HepG2 (cell line): ENCODE data around the gene GJD3. TPM values are rescaled to one million over a fixed set of nuclear protein-coding genes. Genes with fewer than 3 reads are reported as not detected.

Experiments
- ATAC-seq: fragments of 200-7000 bp; cut with Tn5 transposase; 3 replicates; pipeline ENCODE4 v1.9.1; 2020; ENCODE audit warnings: mild to moderate bottlenecking, moderate library complexity
- BruUV-seq: library from RNA; stranded (reverse); fragments of 400-500 nt; replicated peaks from 2 replicates; lab custom pipeline; 2021; lab: Mats Ljungman, UMichigan
- CTCF ChIA-PET: fragments of 300-600 bp; formaldehyde crosslinking; extraction: SDS; loops from one replicate; lab custom pipeline; 2021; ENCODE audit warnings: low total read pairs, inconsistent platforms, low intra/inter-chr PET ratio; lab: Yijun Ruan, JAX
- POLR2A ChIA-PET: fragments of 350-600 bp; sonication (Branson Sonifier 250); formaldehyde crosslinking; loops from one replicate; lab custom pipeline; 2020; ENCODE audit warnings: antibody characterized with exemption, inconsistent platforms; lab: Yijun Ruan, JAX
- DNase-seq: peaks from one replicate; pipeline ENCODE4 v3.0.0-alpha.2; 2015; ENCODE audit warnings: low spot score
- FAIRE-seq: peaks from 3 replicates; lab custom pipeline; 2011; peaks lifted over from hg19 to GRCh38; lab: Jason Lieb, UNC
- H2AFZ ChIP-seq: one replicate; pipeline ENCODE4 v1.6.1; 2011; ENCODE audit warnings: low read length, inconsistent platforms
- H3K27ac ChIP-seq: fragments of 300-600 bp; 3 replicates; pipeline ENCODE4 v1.8.0; 2011; ENCODE audit warnings: mixed run types, mild to moderate bottlenecking, mixed read lengths, low read length, inconsistent platforms; ENCODE audit not compliant: insufficient read depth; ENCODE audit errors: extremely low read length
- H3K27me3 ChIP-seq, 2 experiments: fragments of 200-600 bp in 1 of 2; 2 replicates in 1 of 2; 3 replicates in 1 of 2; pipeline versions ENCODE4 v1.6.0 to v1.8.0; 2011; ENCODE audit warnings: low read length in 2 of 2, mild to moderate bottlenecking in 2 of 2, moderate library complexity in 2 of 2, inconsistent platforms in 1 of 2; ENCODE audit not compliant: insufficient read depth in 2 of 2, control insufficient read depth in 1 of 2
- H3K36me3 ChIP-seq, 2 experiments: fragments of 200-600 bp in 1 of 2; replicated peaks in 1 of 2; 2 replicates in 1 of 2; 3 replicates in 1 of 2; pipeline versions ENCODE4 v1.5.1 to v1.8.0; 2011; ENCODE audit warnings: low read length in 2 of 2, inconsistent platforms in 1 of 2; ENCODE audit not compliant: insufficient read depth in 2 of 2, control insufficient read depth in 1 of 2
- H3K4me1 ChIP-seq: 2 replicates; pipeline ENCODE4 v1.5.1; 2012; ENCODE audit warnings: low read length, inconsistent platforms; ENCODE audit not compliant: insufficient read depth
- H3K4me2 ChIP-seq: 2 replicates; pipeline ENCODE4 v1.6.0; 2011; ENCODE audit warnings: low read depth, low read length, inconsistent platforms
- H3K4me3 ChIP-seq, 3 experiments: fragments of 200-600 bp in 1 of 3; sonication (generic), shearing (Covaris generic) in 1 of 3; replicated peaks in 1 of 3; 2 replicates each; pipeline ENCODE4 v1.5.1; 2011 to 2016; ENCODE audit warnings: low read length in 3 of 3, inconsistent platforms in 2 of 3, low read depth in 2 of 3, mild to moderate bottlenecking in 2 of 3, control low read depth in 1 of 3, mixed read lengths in 1 of 3; ENCODE audit not compliant: insufficient read depth in 1 of 3
- H3K79me2 ChIP-seq: one replicate; pipeline ENCODE4 v1.6.1; 2011; ENCODE audit warnings: low read length, inconsistent platforms; ENCODE audit not compliant: insufficient read depth
- H3K9ac ChIP-seq: 2 replicates; pipeline ENCODE4 v1.6.0; 2011; ENCODE audit warnings: mild to moderate bottlenecking, low read depth, low read length, inconsistent platforms; ENCODE audit not compliant: insufficient read depth
- H3K9me3 ChIP-seq: 2 replicates; pipeline ENCODE4 v1.5.1; 2012; ENCODE audit warnings: mild to moderate bottlenecking, low read length
- H4K20me1 ChIP-seq: 2 replicates; pipeline ENCODE4 v1.6.0; 2011; ENCODE audit warnings: inconsistent platforms, mild to moderate bottlenecking, low read length, moderate library complexity; ENCODE audit not compliant: insufficient read depth
- AHR ChIP-seq: IDR thresholded peaks from 2 replicates; pipeline ENCODE4 v1.6.1; 2018; ENCODE audit warnings: missing genetic modification reagents, missing compliant biosample characterization
- ATRX ChIP-seq: sonication (generic); formaldehyde crosslinking; IDR thresholded peaks from 2 replicates; pipeline ENCODE4 v1.4.0; 2020; ENCODE audit warnings: missing genetic modification reagents, borderline replicate concordance
- BCL6 ChIP-seq: IDR thresholded peaks from 2 replicates; pipeline ENCODE4 v1.6.1; 2016; ENCODE audit warnings: missing genetic modification reagents, missing compliant biosample characterization
- DNMT1 ChIP-seq: sonication (generic); formaldehyde crosslinking; IDR thresholded peaks from 2 replicates; pipeline ENCODE4 v1.5.1; 2020; ENCODE audit warnings: mild to moderate bottlenecking, missing genetic modification reagents
- ELF1 ChIP-seq: sonication (generic); formaldehyde crosslinking; IDR thresholded peaks from 2 replicates; pipeline ENCODE4 v1.4.0; 2020; ENCODE audit warnings: missing genetic modification reagents
- GABPA ChIP-seq, 2 experiments: IDR thresholded peaks; 2 replicates each; pipeline ENCODE4 v1.6.1; 2011 to 2016; ENCODE audit warnings: low read depth in 2 of 2, low read length in 1 of 2, missing biosample characterization in 1 of 2, missing genetic modification characterization in 1 of 2
- IKZF1 ChIP-seq: fragments of 450-650 bp; IDR thresholded peaks from 2 replicates; pipeline ENCODE4 v1.7.1; 2016
- IRF1 ChIP-seq: sonication (generic); formaldehyde crosslinking; IDR thresholded peaks from 2 replicates; pipeline ENCODE4 v1.4.0; 2020; ENCODE audit warnings: low read depth, mild to moderate bottlenecking, missing genetic modification reagents
- MYNN ChIP-seq: sonication (generic); formaldehyde crosslinking; IDR thresholded peaks from 2 replicates; pipeline ENCODE4 v1.4.0; 2020; ENCODE audit warnings: mild to moderate bottlenecking, low read depth, missing genetic modification reagents
- YY1 ChIP-seq: IDR thresholded peaks from 2 replicates; pipeline ENCODE4 v1.6.1; 2011; ENCODE audit warnings: low read length, low read depth, moderate library complexity, mild to moderate bottlenecking; ENCODE audit not compliant: insufficient read depth, insufficient replicate concordance
- ZKSCAN8 ChIP-seq: IDR thresholded peaks from 2 replicates; pipeline ENCODE4 v1.6.1; 2016; ENCODE audit warnings: borderline replicate concordance, missing genetic modification reagents, missing compliant biosample characterization
- ZNF207 ChIP-seq: fragments of 450-650 bp; IDR thresholded peaks from 2 replicates; pipeline ENCODE4 v1.6.1; 2016; ENCODE audit warnings: antibody characterized with exemption, borderline replicate concordance
- ZNF253 ChIP-seq: sonication (generic); formaldehyde crosslinking; IDR thresholded peaks from 2 replicates; pipeline ENCODE4 v1.8.0; 2022; ENCODE audit warnings: mild to moderate bottlenecking, missing genetic modification reagents, borderline replicate concordance
- ZNF501 ChIP-seq: sonication (generic); formaldehyde crosslinking; IDR thresholded peaks from 2 replicates; pipeline ENCODE4 v1.5.1; 2020; ENCODE audit warnings: mild to moderate bottlenecking, moderate library complexity, missing genetic modification reagents
- ZNF557 ChIP-seq: sonication (generic); formaldehyde crosslinking; IDR thresholded peaks from 2 replicates; pipeline ENCODE4 v1.4.0; 2020; ENCODE audit warnings: missing genetic modification reagents
- ZNF577 ChIP-seq: sonication (generic); formaldehyde crosslinking; IDR thresholded peaks from 2 replicates; pipeline ENCODE4 v1.4.0; 2020; ENCODE audit warnings: mild to moderate bottlenecking, low read depth, missing genetic modification reagents, borderline replicate concordance
- WGBS: methylation state at CpG from one replicate; pipeline ENCODE4 v1.1.6; 2017; ENCODE audit warnings: low lambda C conversion rate; 5-methylcytosine and 5-hydroxymethylcytosine counted together
- in situ Hi-C: cut with HindIII; loops from 2 replicates; pipeline ENCODE4 v1.10.0; 2017; ENCODE audit warnings: low pct_unique_long_range_greater_than_20kb; ENCODE audit not compliant: extremely low pct_ligation_motif_present
- intact Hi-C: fragments of 100-400 bp; cut with micrococcal nuclease; formaldehyde crosslinking; loops from one replicate; pipeline ENCODE4 v1.10.0; 2022; ENCODE audit not compliant: unreplicated experiment
- polyA plus RNA-seq, 8 experiments: library from polyadenylated mRNA; depleted of rRNA in 3 of 8; stranded (reverse) in 7 of 8; unstranded in 1 of 8; fragments of >200 nt; fragmentation: Illumina TruSeq in 4 of 8; extraction: Trizol in 4 of 8; gene quantifications; 2 replicates each; pipeline versions ENCODE4 v1.2.1 to v1.2.3, GENCODE V29; 2011 to 2016; ENCODE audit warnings: low read depth in 4 of 8, missing spikeins in 1 of 8, mixed read lengths in 1 of 8; ENCODE audit not compliant: insufficient read depth in 1 of 8
- total RNA-seq, 5 experiments: library from RNA; depleted of rRNA; stranded (reverse); fragments of >200 nt; fragmentation: Illumina TruSeq; extraction: Trizol; gene quantifications; 2 replicates each; pipeline ENCODE4 v1.2.3, GENCODE V29; 2016; ENCODE audit warnings: low read depth in 1 of 5
- TF ChIP-seq, protein P1 (sequence below): sonication (generic); formaldehyde crosslinking; IDR thresholded peaks from 2 replicates; pipeline ENCODE4 v1.5.0; 2020; ENCODE audit warnings: mild to moderate bottlenecking, missing genetic modification reagents
- TF ChIP-seq, protein P2 (sequence below): sonication (generic); formaldehyde crosslinking; conservative IDR thresholded peaks from 2 replicates; pipeline ENCODE4 v1.4.0; 2020; ENCODE audit warnings: missing genetic modification reagents

GJD3 gene
- total and polyA plus RNA-seq, 2 of the 13 experiments (the other 11 are each of a cell fraction or from before 2014, with no cell fraction given): not detected

- in situ Hi-C loops (no loop called here), intact Hi-C loops (no loop called here)
- ATAC-seq: no peak
- H3K27me3 ChIP-seq: no peaks in the 10 kb centered on the region; a peak in 1 of 5 replicates
- 75% methylated on average over 19 of the region's 19 CpGs for WGBS
- BruUV-seq: no TSS peak
- H3K4me1 ChIP-seq: peaks cover 87% of the 10 kb centered on the region
- H3K27ac ChIP-seq: no peak overlapping the region
- H3K36me3 ChIP-seq: no peaks in the 10 kb centered on the region
- DNase-seq: peak; percentile 55
- peak overlapping the region; percentile 46 for H3K4me2 ChIP-seq
- peaks cover 36% of the 10 kb centered on the region for H4K20me1 ChIP-seq
- FAIRE-seq: no peak
- peaks cover 37% of the 10 kb centered on the region for H3K79me2 ChIP-seq
- ChIA-PET POLR2A (interaction anchor here (0.8 kb wide), 1 partner anchor 11 kb away, joined by 3 read pairs; no protein-coding TSS in a partner anchor), CTCF (no interaction called here)
- H3K4me3 ChIP-seq: peak overlapping the region in 1 of 3 experiments; percentile 32; a peak in 1 of 6 replicates
- peak overlapping the region; percentile 28; the same call in 1 of the 2 replicates for H3K9ac ChIP-seq
- no peak overlapping the region for H2AFZ ChIP-seq
- H3K9me3 ChIP-seq: no peaks in the 10 kb centered on the region
- TF ChIP-seq DNMT1 (CRISPR knock-in tag): no peak
- no peak for TF ChIP-seq IRF1 (CRISPR knock-in tag)
- TF ChIP-seq, protein P1, sequence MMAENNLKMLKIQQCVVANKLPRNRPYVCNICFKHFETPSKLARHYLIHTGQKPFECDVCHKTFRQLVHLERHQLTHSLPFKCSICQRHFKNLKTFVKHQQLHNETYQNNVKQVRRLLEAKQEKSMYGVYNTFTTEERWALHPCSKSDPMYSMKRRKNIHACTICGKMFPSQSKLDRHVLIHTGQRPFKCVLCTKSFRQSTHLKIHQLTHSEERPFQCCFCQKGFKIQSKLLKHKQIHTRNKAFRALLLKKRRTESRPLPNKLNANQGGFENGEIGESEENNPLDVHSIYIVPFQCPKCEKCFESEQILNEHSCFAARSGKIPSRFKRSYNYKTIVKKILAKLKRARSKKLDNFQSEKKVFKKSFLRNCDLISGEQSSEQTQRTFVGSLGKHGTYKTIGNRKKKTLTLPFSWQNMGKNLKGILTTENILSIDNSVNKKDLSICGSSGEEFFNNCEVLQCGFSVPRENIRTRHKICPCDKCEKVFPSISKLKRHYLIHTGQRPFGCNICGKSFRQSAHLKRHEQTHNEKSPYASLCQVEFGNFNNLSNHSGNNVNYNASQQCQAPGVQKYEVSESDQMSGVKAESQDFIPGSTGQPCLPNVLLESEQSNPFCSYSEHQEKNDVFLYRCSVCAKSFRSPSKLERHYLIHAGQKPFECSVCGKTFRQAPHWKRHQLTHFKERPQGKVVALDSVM (CRISPR knock-in tag): no peak
- 0 out of 2 replicates have a peak, but pooled peaks have one; percentile 8 for TF ChIP-seq ELF1
- TF ChIP-seq AHR: no peak
- no peak for TF ChIP-seq BCL6
- 0 out of 2 replicates have a peak, but pooled peaks have one; percentile 33 for TF ChIP-seq ZNF501
- no peak for TF ChIP-seq ZNF253 (CRISPR knock-in tag)
- TF ChIP-seq ZNF557: no peak
- TF ChIP-seq ZNF207: no peak
- TF ChIP-seq ZNF577 (CRISPR knock-in tag): no peak
- TF ChIP-seq, protein P2, sequence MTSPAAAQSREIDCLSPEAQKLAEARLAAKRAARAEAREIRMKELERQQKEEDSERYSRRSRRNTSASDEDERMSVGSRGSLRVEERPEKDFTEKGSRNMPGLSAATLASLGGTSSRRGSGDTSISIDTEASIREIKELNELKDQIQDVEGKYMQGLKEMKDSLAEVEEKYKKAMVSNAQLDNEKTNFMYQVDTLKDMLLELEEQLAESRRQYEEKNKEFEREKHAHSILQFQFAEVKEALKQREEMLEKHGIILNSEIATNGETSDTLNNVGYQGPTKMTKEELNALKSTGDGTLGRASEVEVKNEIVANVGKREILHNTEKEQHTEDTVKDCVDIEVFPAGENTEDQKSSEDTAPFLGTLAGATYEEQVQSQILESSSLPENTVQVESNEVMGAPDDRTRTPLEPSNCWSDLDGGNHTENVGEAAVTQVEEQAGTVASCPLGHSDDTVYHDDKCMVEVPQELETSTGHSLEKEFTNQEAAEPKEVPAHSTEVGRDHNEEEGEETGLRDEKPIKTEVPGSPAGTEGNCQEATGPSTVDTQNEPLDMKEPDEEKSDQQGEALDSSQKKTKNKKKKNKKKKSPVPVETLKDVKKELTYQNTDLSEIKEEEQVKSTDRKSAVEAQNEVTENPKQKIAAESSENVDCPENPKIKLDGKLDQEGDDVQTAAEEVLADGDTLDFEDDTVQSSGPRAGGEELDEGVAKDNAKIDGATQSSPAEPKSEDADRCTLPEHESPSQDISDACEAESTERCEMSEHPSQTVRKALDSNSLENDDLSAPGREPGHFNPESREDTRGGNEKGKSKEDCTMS (CRISPR knock-in tag): no peak
- TF ChIP-seq IKZF1: no peak
- TF ChIP-seq GABPA (IDR thresholded peaks at IDR 0.05; ENCODE audit: low read depth, low read length): peak; percentile 62; the same call in 1 of the 2 replicates
- TF ChIP-seq GABPA (CRISPR knock-in tag; IDR thresholded peaks at IDR 0.05; ENCODE audit: low read depth): peak; percentile 92
- TF ChIP-seq YY1: no peak
- TF ChIP-seq ATRX (CRISPR knock-in tag): no peak
- no peak for TF ChIP-seq ZKSCAN8 (CRISPR knock-in tag)
- no peak for TF ChIP-seq MYNN
Observed at GRCh38 chr17:40322358-40323315, 41.9 kb downstream of the GJD3 start.
